Measurements from ENCODE around the gene CHSY3.

DNA sequence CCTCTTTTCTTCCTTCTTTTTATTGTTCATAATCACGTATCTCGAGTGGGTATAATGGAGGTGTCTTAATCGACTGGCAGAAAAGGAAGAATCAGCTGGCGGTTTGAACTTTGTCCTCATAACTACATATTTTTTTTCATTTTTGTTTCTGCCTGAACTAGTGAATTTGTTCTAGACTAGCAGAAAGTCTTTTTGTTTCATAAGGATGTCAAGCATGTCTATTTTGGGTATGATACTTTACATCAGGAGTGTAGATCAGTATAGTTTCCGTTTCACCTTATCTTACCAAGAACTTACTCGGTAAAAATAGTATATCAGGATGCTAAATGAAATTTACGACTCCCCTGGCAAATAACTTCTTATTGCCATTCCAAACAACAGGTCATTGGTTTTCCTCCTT, 278.9 kb downstream of the CHSY3 start:
- no peak for TF ChIP-seq POLR2A (IDR thresholded peaks at IDR 0.05; ENCODE audit: low read length)
- no peak for TF ChIP-seq GATA1 (IDR thresholded peaks at IDR 0.05; ENCODE audit: low read depth, low read length)
